Loucy (cell line): ENCODE data around the gene CST5.

Source experiments
- EZH2phosphoT487 ChIP-seq: fragments of 200-600 bp; IDR thresholded peaks from 2 replicates; pipeline ENCODE4 v1.6.1; 2018; ENCODE audit warnings: antibody characterized with exemption, mild to moderate bottlenecking, moderate library complexity, borderline replicate concordance
- TF ChIP-seq, protein P1 (sequence below): fragments of 200-600 bp; sonication (generic); conservative IDR thresholded peaks from 2 replicates; pipeline ENCODE4 v1.5.1; 2014; ENCODE audit warnings: mild to moderate bottlenecking, antibody characterized with exemption, low read length

GRCh38 chr20:23928353-23928752 is 48.8 kb upstream of the CST5 start:
- TF ChIP-seq, protein P1, sequence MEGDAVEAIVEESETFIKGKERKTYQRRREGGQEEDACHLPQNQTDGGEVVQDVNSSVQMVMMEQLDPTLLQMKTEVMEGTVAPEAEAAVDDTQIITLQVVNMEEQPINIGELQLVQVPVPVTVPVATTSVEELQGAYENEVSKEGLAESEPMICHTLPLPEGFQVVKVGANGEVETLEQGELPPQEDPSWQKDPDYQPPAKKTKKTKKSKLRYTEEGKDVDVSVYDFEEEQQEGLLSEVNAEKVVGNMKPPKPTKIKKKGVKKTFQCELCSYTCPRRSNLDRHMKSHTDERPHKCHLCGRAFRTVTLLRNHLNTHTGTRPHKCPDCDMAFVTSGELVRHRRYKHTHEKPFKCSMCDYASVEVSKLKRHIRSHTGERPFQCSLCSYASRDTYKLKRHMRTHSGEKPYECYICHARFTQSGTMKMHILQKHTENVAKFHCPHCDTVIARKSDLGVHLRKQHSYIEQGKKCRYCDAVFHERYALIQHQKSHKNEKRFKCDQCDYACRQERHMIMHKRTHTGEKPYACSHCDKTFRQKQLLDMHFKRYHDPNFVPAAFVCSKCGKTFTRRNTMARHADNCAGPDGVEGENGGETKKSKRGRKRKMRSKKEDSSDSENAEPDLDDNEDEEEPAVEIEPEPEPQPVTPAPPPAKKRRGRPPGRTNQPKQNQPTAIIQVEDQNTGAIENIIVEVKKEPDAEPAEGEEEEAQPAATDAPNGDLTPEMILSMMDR: no peak
- no peak for TF ChIP-seq EZH2phosphoT487
